Mesodermal cell (in vitro differentiated cells): ENCODE measurements around the gene TEN1.
"Not testable (repeated sequence)": the region's sequence is repeated elsewhere in the genome, so short reads cannot be mapped to it uniquely, and the experiment has no call there.

Source experiments
- H3K27ac ChIP-seq: 2 replicates; pipeline ENCODE4 v1.7.0; 2013; ENCODE audit warnings: mild to moderate bottlenecking, low read depth, low read length, moderate library complexity; ENCODE audit not compliant: severe bottlenecking
- H3K36me3 ChIP-seq: 2 replicates; pipeline ENCODE4 v1.7.1; 2013; ENCODE audit warnings: mild to moderate bottlenecking, low read length, moderate library complexity; ENCODE audit not compliant: control insufficient read depth, insufficient read depth
- H3K4me1 ChIP-seq: one replicate; pipeline ENCODE4 v1.7.1; 2013; ENCODE audit warnings: mild to moderate bottlenecking, low read length; ENCODE audit not compliant: insufficient read depth, control insufficient read depth, poor library complexity, severe bottlenecking
- H3K4me3 ChIP-seq: 2 replicates; pipeline ENCODE4 v1.7.0; 2013; ENCODE audit warnings: low read length, control low read depth, mild to moderate bottlenecking; ENCODE audit not compliant: insufficient read depth, poor library complexity, severe bottlenecking; ENCODE audit errors: extremely low read depth
- H3K9me3 ChIP-seq: 2 replicates; pipeline ENCODE4 v1.7.1; 2013; ENCODE audit warnings: mild to moderate bottlenecking, low read length, moderate library complexity; ENCODE audit not compliant: control insufficient read depth
- WGBS, 2 experiments: methylation state at CpG; one replicate each; pipeline ENCODE4 v1.1.5; 2013; ENCODE audit warnings: missing lambda C conversion rate in 2 of 2; ENCODE audit not compliant: insufficient coverage in 2 of 2; 5-methylcytosine and 5-hydroxymethylcytosine counted together

TEN1 gene

DNA sequence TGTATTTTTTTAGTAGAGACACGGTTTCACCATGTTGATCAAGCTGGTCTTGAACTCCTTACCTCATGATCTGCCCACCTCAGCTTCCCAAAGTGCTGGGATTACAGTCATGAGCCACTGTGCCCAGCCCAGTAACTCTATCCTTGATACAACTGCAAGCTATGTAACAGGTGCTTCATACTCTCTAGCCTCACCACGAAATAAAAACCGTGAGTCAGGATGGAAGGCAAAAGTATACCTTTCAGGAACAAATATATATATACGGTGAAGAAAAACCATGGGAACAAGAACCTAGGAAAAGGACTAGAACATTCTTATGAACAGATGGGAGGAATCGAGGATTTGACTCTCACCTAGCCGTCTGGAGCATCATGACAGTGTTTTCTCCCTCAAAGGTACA is 28.6 kb upstream of the TEN1 start:
- Histone ChIP-seq H3K4me1 (no peaks in the 10 kb centered on the region), H3K36me3 (peaks cover 93% of the 10 kb centered on the region), H3K4me3 (no peak overlapping the region), H3K9me3 (no peaks in the 10 kb centered on the region), H3K27ac (no peak overlapping the region)
- 91 to 100% methylated on average over 4 of the region's 6 CpGs for WGBS, 2 experiments

DNA sequence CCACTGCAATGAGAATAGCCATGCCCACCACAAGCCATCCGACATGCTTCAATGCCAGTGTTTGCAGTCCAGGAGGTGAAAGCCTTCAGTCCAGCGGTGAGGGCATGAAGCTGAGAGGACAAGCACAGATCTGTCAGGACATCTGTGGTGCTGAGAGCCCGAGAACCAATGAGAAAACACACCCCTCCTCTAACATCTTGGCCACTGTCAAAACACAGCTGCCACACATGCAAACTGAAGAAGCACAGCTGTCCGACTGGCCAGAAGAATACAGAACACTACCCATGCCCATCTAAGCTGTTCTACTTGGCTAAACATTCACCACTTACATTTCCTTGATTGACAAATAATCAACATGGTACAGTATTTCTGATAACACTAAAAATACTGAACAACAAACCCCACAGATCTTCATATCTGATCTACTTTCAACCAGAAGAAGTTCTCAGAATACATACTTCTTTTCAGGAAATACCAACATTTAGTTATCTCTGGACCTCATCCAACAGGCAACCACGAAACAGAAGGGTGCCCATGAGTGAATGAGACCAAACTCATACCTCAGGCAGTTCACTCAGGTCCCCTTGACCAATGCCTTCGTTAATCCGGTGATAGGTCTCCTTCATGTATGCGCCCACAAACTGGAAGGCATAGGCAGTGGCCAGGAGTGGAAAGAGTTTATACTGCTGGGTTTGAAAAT is 28.0 kb upstream of the TEN1 start:
- 92 to 96% methylated on average over 5 to 8 of the region's 8 CpGs for WGBS, 2 experiments
- Histone ChIP-seq H3K4me1 (no peaks in the 10 kb centered on the region), H3K27ac (no peak overlapping the region), H3K36me3 (peaks cover 93% of the 10 kb centered on the region), H3K9me3 (no peaks in the 10 kb centered on the region), H3K4me3 (no peak overlapping the region)

DNA sequence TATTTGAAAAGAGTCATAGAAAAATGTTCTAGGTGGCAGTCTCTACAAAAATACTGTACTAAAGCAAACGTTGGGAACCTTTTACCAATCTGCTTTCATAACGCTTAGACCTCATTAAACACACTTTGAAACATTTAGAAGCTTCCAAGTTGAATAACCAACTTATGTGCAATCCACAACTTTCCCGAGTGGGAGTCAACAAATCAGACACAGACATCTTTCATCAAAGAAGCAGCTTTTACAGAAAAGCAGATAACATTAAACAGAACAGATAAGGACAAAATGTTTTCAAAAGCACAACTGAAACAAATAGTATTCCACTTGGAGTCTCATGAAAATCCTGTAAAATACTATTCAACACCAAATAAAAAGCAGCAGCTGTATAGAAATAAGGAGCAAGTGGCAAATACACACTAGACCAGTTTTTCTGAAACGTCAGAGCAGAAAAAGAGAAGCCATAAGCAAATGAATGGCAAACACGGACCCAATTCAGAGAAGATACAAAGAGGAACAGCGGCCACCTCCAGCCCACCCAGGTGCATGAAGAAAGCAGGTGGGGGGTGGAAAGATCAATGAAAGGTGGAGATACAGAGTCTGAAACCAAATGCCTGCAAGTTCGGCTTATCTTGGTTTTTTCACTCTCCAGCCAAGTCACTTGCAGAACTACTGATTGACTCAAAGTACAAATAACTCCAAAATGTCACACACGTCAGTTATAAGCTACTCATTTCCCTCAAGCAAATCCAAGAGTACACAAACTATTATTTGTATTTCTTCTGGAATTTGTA is 19.8 kb upstream of the TEN1 start:
- Histone ChIP-seq H3K4me1 (no peaks in the 10 kb centered on the region), H3K36me3 (peaks cover 41% of the 10 kb centered on the region), H3K9me3 (no peaks in the 10 kb centered on the region), H3K27ac (no peak overlapping the region), H3K4me3 (no peak overlapping the region)
- 57 to 59% methylated on average over 6 to 7 of the region's 8 CpGs for WGBS, 2 experiments

DNA sequence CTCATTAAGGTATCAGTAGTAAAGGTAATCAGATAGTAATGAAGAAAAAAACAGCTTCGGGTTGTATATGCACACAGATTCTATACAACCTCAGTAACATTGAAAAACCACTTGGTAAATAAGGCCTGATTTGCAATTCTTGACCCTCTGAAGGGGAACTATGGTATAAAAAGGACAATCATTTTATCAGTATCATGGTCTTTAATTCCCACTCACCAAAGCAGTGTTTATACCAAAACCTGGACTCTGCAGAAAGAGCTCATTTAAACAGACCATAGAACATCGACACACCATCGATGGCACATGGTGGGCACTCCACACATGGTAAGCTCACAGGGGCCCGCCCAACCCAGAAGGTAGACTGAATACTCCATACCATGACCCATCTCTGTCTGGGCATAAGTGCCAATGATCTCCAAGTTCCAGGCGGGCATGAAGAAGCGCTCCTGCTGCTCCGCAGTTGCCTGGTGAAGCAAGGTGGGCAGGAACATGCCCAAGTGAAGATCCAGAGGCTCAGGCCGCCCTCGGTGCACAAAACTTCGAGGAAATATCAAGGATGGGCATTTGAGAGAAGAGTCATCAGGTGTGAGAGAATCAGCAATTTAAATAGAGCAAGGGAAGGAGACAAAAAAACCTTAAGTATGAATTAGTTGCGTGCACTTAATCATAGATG is 19.1 kb upstream of the TEN1 start:
- peaks cover 37% of the 10 kb centered on the region for H3K36me3 ChIP-seq
- no peak overlapping the region for H3K4me3 ChIP-seq
- no peaks in the 10 kb centered on the region for H3K4me1 ChIP-seq
- no peaks in the 10 kb centered on the region for H3K9me3 ChIP-seq
- no peak overlapping the region for H3K27ac ChIP-seq
- WGBS, 2 experiments, result 97 to 98% methylated on average over 10 to 11 of the region's 11 CpGs

- Histone ChIP-seq H3K4me3 (no peak overlapping the region), H3K4me1 (no peaks in the 10 kb centered on the region), H3K36me3 (peaks cover 41% of the 10 kb centered on the region), H3K27ac (no peak overlapping the region), H3K9me3 (no peaks in the 10 kb centered on the region)
- 91 to 96% methylated on average over 5 to 6 of the region's 6 CpGs for WGBS, 2 experiments
Measured at GRCh38 chr17:75965468-75965867, 13.6 kb upstream of the TEN1 start.

DNA sequence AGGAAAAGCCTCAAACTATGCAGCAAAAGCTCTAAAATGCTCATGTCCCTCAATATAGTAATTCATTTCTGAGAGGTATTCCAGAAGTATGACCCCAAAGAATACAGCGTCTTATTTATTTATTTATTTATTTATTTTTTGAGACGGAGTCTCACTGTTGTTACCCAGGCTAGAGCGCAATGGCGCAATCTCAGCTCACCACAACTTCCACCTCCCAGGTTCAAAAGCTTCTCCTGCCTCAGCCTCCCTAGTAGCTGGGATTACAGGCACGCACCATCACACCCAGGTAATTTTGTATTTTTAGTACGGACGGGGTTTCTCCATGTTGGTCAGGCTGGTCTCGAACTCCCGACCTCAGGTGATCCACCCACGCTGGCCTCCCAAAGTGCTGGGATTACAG is 10.0 kb upstream of the TEN1 start:
- H3K4me1 ChIP-seq, H3K27ac ChIP-seq, H3K4me3 ChIP-seq, H3K9me3 ChIP-seq: not testable (repeated sequence)
- H3K36me3 ChIP-seq, result peaks cover 72% of the 10 kb centered on the region
- 67 to 90% methylated on average over 3 to 4 of the region's 10 CpGs for WGBS, 2 experiments

- no peak overlapping the region for H3K4me3 ChIP-seq
- H3K36me3 ChIP-seq, result peaks cover 75% of the 10 kb centered on the region
- H3K27ac ChIP-seq, result no peak overlapping the region
- H3K4me1 ChIP-seq, result no peaks in the 10 kb centered on the region
- WGBS, 2 experiments, result 75 to 86% methylated on average over 1 to 3 of the region's 4 CpGs
- no peaks in the 10 kb centered on the region for H3K9me3 ChIP-seq
Measured at GRCh38 chr17:75970011-75970523, 9.0 kb upstream of the TEN1 start.

GRCh38 chr17:75970626-75971025 is 8.4 kb upstream of the TEN1 start:
- no peaks in the 10 kb centered on the region for H3K4me1 ChIP-seq
- H3K36me3 ChIP-seq, result peaks cover 78% of the 10 kb centered on the region
- no peaks in the 10 kb centered on the region for H3K9me3 ChIP-seq
- no peak overlapping the region for H3K27ac ChIP-seq
- WGBS, 2 experiments, result 92 to 98% methylated on average over 5 of the region's 7 CpGs
- no peak overlapping the region for H3K4me3 ChIP-seq

GRCh38 chr17:75975187-75975586 is 3.9 kb upstream of the TEN1 start:
- H3K4me1 ChIP-seq, H3K9me3 ChIP-seq, H3K27ac ChIP-seq, H3K4me3 ChIP-seq: not testable (repeated sequence)
- 98 to 100% methylated on average over 2 to 5 of the region's 6 CpGs for WGBS, 2 experiments
- peaks cover 64% of the 10 kb centered on the region for H3K36me3 ChIP-seq

DNA sequence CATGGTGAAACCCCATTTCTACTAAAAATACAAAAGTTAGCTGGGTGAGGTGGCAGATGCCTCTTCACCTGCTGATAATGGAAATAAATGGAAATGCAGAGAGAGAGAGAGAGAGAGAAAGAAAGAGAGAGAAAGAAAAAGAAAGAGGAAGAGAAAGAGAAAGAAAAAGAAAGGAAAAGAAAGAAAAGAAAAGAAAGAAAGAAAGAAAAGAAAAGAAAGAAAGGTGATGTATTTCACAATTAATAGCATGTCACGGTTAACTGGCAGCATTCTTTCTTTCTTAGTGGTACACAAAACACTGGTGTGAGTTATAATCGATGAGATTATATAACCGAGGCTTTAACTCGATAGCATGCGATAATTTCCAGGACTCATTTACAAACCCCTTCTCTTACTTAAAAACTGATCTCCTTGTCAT is 3.3 kb upstream of the TEN1 start:
- 100% methylated on average over 1 to 2 of the region's 5 CpGs for WGBS, 2 experiments
- no peaks in the 10 kb centered on the region for H3K9me3 ChIP-seq
- no peak overlapping the region for H3K27ac ChIP-seq
- no peaks in the 10 kb centered on the region for H3K4me1 ChIP-seq
- no peak overlapping the region for H3K4me3 ChIP-seq
- peaks cover 58% of the 10 kb centered on the region for H3K36me3 ChIP-seq
